GM11168 (cell line): ENCODE data around the gene ZFYVE1.
"Not testable (repeated sequence)": the region's sequence is repeated elsewhere in the genome, so short reads cannot be mapped to it uniquely, and the experiment has no call there.

ENCODE experiments used
- in situ Hi-C: fragments of 300-500 bp; cut with MboI; formaldehyde crosslinking; loops from one replicate; pipeline ENCODE4 v1.12.0; 2022; ENCODE audit warnings: low sequenced_read_pairs; ENCODE audit not compliant: unreplicated experiment

Gene ZFYVE1, protein sequence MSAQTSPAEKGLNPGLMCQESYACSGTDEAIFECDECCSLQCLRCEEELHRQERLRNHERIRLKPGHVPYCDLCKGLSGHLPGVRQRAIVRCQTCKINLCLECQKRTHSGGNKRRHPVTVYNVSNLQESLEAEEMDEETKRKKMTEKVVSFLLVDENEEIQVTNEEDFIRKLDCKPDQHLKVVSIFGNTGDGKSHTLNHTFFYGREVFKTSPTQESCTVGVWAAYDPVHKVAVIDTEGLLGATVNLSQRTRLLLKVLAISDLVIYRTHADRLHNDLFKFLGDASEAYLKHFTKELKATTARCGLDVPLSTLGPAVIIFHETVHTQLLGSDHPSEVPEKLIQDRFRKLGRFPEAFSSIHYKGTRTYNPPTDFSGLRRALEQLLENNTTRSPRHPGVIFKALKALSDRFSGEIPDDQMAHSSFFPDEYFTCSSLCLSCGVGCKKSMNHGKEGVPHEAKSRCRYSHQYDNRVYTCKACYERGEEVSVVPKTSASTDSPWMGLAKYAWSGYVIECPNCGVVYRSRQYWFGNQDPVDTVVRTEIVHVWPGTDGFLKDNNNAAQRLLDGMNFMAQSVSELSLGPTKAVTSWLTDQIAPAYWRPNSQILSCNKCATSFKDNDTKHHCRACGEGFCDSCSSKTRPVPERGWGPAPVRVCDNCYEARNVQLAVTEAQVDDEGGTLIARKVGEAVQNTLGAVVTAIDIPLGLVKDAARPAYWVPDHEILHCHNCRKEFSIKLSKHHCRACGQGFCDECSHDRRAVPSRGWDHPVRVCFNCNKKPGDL

GRCh38 chr14:73026845-73027542 is at the start of gene ZFYVE1:
Gene ZFYVE1, minus strand, starts transcription at chr14:73027106. Its CDS starts 2,598 bp downstream, at chr14:73024508.
- in situ Hi-C loops = no loop called here

DNA sequence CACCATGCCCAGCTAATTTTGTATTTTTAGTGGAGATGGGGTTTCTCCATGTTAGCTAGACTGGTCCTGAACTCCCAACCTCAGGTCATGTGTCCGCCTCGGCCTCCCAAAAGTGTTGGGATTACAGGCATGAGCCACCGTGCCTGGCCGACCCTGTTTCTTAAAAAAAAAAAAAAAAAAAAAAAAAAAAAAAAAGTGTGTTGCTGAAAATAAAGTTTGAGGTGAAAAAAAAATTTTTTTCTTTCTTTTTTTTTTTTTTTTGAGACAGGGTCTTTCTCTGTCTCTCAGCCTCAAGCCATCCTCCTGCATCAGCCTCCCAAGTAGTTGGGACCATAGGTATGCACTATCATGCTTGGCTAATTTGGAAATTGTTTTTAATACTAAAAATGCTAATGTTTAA is 42.7 kb upstream of the ZFYVE1 start:
- in situ Hi-C loops = no loop called here

- in situ Hi-C loops = no loop called here
Observed at GRCh38 chr14:73058922-73059673, 32.2 kb upstream of the ZFYVE1 start.

- in situ Hi-C loops = no loop called here
Observed at GRCh38 chr14:73058224-73058921, 31.5 kb upstream of the ZFYVE1 start, which contains the start of gene RBM25. Gene RBM25, plus strand, starts transcription at chr14:73058534. Its CDS starts 13,108 bp downstream, at chr14:73071642.

GRCh38 chr14:73057944-73058223 is 31.0 kb upstream of the ZFYVE1 start:
- in situ Hi-C loops = no loop called here

DNA sequence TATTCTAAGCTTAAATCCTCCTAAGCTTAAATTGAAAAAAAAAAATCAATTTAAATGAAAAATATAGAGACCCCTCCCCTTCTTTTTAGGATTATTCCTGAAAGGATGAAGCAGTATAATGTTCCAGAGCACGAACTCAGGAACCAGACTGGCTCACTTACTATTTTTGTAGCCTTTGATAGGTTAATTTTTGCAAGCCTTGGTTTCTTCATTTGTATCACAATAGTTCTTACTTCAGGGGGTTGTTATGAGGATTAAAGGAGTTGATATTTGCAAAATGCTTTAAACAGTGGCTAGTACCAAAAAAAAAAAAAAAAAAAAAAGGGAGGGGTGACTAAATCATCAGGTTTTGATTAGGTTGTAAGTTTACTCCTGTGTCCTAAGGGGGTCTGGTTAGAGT is 28.3 kb upstream of the ZFYVE1 start:
- in situ Hi-C loops = no loop called here

DNA sequence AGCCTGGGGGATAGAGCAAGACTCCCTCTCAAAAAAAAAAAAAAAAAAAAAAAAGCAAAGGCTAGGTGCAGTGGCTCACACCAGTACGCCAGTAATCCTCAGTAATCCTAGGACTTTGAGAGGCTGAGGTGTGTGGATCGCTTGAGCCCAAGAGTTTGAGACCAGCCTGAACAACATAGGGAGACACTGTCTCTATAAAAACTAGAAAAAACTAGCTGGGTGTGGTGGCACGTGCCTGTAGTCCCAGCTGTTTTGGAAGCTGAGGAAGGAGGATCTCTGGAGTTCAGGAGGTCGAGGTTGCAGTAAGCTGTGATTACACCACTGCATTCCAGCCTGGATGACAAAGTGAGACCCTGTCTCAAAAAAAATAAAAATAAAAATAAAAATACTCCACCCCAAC is 22.5 kb upstream of the ZFYVE1 start:
- in situ Hi-C loops = no loop called here

- in situ Hi-C loops = no loop called here
Observed at GRCh38 chr14:73047808-73048207, 20.9 kb upstream of the ZFYVE1 start.

DNA sequence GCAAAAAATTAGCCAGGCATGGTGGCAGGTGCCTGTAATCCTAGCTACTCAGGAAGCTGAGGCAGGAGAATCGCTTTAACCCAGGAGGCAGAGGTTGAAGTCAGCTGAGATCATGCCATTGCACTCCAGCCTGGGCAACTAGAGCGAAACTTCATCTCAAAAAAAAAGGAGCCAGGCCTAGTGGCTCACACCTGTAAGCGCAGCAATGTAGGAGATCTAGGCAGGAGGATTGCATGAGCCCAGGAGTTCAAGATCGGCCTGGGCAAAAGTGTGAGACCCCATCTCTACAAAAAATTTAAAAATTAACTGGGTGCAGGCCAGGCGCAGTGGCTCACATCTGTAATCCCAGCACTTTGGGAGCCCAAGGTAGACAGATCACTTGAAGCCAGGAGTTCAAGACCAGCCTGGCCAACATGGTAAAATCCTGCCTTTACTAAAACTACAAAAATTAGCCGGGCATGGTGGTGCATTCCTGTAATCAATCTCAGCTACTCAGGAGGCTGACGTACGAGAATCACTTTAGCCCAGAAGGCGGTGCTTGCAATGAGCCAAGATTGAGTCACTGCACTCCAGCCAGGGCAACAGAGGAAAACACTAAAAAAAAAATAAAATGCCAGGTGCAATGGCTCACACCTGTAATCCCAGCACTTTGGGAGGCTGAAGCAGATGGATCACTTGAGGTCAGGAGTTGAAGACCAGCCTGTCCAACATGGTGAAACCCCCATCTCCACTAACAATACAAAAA is 10.0 kb upstream of the ZFYVE1 start:
- in situ Hi-C loops = not testable (repeated sequence)

DNA sequence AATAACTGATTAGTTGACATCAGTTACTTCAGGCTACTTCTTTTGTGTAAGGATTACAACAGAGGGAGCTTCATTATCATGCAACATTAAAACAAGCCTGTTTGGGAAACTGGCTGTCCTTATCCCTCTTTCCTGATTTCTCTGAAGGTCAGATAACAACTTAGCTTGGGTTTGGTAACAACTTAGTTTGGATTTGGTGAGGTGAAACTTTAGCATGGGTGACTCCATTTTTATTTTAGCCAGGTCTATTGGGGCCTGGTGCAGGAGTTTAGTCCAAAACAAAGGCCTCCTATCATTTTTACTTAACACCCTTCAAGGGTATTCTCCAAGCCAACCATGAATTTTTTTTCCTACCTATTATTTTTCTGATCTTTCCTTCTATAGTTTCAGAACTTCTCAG is 1.1 kb upstream of the ZFYVE1 start:
- in situ Hi-C loops = no loop called here

- in situ Hi-C loops = no loop called here
Observed at GRCh38 chr14:73027546-73027945, 640 bp upstream of the ZFYVE1 start.

DNA sequence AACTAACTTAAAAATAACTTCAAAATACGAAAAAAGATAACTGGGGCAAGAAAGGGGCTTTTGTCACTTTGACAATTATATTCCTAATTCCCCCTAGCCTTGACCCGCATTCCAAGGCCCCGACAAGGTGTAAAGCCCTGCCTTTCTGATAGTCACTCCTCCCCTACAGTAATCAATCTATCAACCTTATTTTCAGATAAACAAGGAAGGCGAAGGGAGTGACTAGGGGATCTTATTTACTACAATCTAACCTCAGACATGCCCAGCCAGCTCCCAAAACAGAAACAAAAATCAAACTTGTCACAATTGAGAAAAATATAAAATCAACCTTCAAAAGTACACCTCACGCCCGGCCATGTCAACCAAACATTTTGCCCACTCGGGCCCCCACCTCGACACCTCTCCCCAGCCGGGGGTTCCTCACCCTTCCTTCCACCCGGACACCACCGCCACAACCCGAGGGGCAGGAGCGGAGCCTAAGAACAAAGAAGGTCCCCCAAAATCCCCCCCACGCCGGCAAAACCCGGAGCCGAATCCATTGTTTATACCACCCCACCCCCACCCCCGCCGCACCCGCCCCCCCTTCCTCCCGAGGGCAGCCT is 562 bp downstream of the ZFYVE1 start:
- in situ Hi-C loops = no loop called here

DNA sequence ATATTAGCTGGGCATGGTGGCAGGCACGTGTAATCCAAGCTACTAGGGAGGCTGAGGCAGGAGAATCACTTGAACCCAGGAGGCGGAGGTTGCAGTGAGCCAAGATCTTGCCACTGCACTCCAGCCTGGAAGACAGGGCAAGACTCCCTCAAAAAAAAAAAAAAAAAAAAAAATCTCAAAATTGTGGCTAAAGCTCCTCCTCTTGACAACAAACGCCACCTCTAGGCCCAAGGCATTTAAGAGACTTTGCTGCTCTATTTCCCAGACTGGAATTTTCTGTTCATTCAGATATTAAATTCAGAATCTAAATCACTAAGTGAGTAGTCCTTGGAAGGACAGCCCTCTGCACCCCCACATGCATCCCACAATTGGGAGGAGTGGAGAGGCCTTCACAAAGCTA is 1.4 kb downstream of the ZFYVE1 start:
- in situ Hi-C loops = no loop called here

DNA sequence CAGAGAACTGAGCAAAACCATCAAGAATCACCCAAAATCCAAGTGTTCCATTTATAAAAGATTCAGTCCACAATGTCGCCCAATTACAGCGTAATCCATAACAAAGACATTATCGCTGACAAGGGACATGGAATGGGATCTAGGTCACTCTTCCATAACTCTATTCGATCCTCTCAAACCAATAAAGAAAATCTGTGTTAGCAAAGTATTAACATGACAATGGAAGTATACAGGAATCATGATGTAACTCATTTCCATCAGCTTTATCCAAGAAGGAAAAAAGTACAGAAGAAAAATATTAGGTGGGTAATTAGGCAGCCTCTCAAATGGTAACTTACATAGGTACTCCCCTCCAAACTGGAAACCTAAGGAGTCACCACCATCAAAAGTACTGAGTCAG is 4.9 kb downstream of the ZFYVE1 start:
- in situ Hi-C loops = no loop called here

DNA sequence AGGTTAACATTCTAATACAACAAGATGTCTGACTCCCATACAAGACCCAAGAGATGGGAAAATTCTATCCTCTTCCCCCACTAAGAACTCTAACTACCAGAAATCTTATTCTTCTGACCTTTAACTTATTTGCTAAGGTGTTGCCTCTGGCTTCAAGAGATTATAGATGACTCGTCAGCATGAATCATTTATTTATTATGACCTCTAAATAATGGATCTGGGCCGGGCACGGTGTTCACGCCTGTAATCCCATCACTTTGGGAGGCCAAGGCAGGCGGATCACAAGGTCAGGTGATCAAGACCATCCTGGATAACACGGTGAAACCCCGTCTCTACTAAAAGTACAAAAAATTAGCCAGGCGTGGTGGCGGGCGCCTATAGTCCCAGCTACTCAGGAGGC is 10.9 kb downstream of the ZFYVE1 start:
- in situ Hi-C loops = not testable (repeated sequence)

DNA sequence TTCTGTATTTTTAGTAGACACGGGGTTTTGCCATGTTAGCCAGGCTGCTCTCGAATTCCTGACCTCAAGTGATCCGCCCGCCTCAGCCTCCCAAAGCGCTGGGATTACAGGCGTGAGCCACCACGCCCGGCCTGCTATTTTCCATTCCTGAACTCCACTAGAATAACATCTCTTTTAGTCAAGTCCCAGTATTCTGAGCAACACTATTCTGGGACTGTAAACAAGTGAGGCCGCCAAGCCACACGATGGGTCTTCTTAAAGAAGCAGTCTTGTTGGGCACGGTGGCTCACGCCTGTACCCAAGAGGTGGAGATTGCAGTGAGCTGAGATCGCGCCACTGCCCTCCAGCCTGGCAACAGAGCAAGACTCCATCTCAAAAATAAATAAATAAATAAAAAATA is 11.4 kb downstream of the ZFYVE1 start:
- in situ Hi-C loops = not testable (repeated sequence)

DNA sequence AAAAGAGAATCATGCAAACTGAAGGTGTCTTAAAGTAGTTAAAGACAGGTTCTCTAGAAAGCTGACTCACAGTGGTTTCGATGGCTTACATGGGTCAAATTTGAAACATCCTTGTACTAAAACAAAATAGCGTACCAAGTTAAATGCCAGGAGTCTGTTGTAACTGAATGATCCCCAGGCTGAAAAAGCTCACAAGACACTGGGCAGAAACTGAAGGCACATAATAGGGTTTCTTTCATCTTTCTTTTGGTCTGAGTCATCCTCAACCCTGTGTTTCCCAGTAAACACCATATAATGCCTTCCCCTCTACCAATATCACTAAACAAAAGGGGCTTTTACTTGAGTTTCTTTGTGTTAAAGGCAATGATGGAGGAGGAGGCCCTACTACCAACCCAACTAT is 12.8 kb downstream of the ZFYVE1 start:
- in situ Hi-C loops = no loop called here

DNA sequence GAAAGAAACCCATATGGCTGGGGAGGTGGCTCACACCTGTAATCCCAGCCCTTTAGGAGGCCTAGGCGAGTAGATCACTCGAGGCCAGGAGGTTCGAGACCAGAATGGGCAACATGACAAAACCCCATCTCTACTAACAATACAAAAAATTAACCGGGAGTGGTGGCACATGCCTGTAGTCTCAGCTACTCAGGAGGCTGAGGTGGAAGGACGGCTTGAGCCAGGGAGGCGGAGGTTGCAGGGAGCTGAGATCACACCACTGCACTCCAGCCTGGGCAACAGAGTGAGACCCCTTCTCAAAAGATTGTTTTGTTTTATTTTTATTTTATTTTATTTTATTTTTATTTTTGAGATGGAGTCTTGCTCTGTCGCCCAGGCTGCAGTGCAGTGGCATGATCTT is 15.7 kb downstream of the ZFYVE1 start:
- in situ Hi-C loops = not testable (repeated sequence)

DNA sequence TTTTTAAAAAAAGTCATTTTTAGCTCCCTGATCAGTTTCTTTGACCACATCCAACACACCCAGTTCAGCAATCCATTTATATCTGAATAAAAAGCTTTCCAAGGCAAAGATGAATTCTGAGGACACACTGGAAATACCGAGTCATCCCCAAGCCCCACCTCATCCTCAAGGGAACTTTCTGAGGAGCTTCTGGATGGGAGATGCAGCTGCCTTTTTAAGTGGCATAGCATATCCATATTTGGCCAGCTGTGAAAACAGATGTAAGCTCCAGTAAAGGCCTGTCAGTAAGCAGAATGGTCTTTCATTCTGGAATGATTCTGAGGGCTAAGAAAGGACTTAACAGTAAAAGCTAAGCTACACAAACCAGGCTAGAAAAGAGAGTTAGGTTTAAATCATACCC is 18.4 kb downstream of the ZFYVE1 start:
- in situ Hi-C loops = no loop called here
